GM10266 (cell line): ENCODE data around the gene REEP3.
"Not testable (repeated sequence)": the region's sequence is repeated elsewhere in the genome, so short reads cannot be mapped to it uniquely, and the experiment has no call there.

Experiments
- DNase-seq: peaks from one replicate; pipeline ENCODE4 v3.0.0; 2012; ENCODE audit errors: extremely low spot score
- CTCF ChIP-seq: IDR thresholded peaks from 2 replicates; pipeline ENCODE4 v1.5.1; 2012; ENCODE audit warnings: mild to moderate bottlenecking, low read depth; ENCODE audit not compliant: control insufficient read depth, insufficient read depth; ENCODE audit errors: missing control alignments

Gene REEP3

GRCh38 chr10:63483983-63484382 lies 37.2 kb upstream of the REEP3 start:
- no peak for TF ChIP-seq CTCF
- DNase-seq: no peak

- DNase-seq: no peak
Measured at GRCh38 chr10:63487990-63488389, 33.2 kb upstream of the REEP3 start.

GRCh38 chr10:63489838-63490237 lies 31.4 kb upstream of the REEP3 start:
- no peak for TF ChIP-seq CTCF
- no peak for DNase-seq

More at GRCh38 chr10:63487990-63488389, 33.2 kb upstream of the REEP3 start:
- TF ChIP-seq CTCF: no peak

- DNase-seq: no peak
- no peak for TF ChIP-seq CTCF
Measured at GRCh38 chr10:63491588-63492316, 29.4 kb upstream of the REEP3 start.

GRCh38 chr10:63492317-63492690 lies 28.9 kb upstream of the REEP3 start:
- DNase-seq: not testable (repeated sequence)

- no peak for DNase-seq
- TF ChIP-seq CTCF: no peak
Measured at GRCh38 chr10:63493004-63493403, 28.2 kb upstream of the REEP3 start.

GRCh38 chr10:63494951-63495350 lies 26.2 kb upstream of the REEP3 start:
- no peak for TF ChIP-seq CTCF
- no peak for DNase-seq

- DNase-seq: no peak
- TF ChIP-seq CTCF: no peak
Measured at GRCh38 chr10:63496561-63496960, 24.6 kb upstream of the REEP3 start.
